H9 (cell line): ENCODE results near the gene KAT2B. TPM values are rescaled to one million over a fixed set of nuclear protein-coding genes. Genes with fewer than 3 reads are reported as not detected.

Experiments
- DNase-seq: peaks from one replicate; pipeline ENCODE4 v3.0.0-alpha.2; 2017
- H2AFZ ChIP-seq: one replicate; pipeline ENCODE4 v1.6.1; 2013; ENCODE audit warnings: mild to moderate bottlenecking, low read length, control low read depth, moderate library complexity
- H2AK5ac ChIP-seq: 2 replicates; pipeline ENCODE4 v1.6.1; 2013; ENCODE audit warnings: low read length, control low read depth, mixed read lengths; ENCODE audit not compliant: insufficient read length
- H2BK120ac ChIP-seq: one replicate; pipeline ENCODE4 v1.6.1; 2013; ENCODE audit warnings: low read depth, mild to moderate bottlenecking, low read length, control low read depth, inconsistent platforms; ENCODE audit not compliant: poor library complexity, severe bottlenecking
- H2BK12ac ChIP-seq: 2 replicates; pipeline ENCODE4 v1.6.1; 2013; ENCODE audit warnings: low read length, control low read depth, mixed read lengths, low read depth; ENCODE audit not compliant: insufficient read length
- H2BK15ac ChIP-seq: 2 replicates; pipeline ENCODE4 v1.6.1; 2013; ENCODE audit warnings: low read depth, low read length, control low read depth
- H2BK20ac ChIP-seq: one replicate; pipeline ENCODE4 v1.6.1; 2013; ENCODE audit warnings: low read depth, mild to moderate bottlenecking, low read length, control low read depth, inconsistent platforms; ENCODE audit not compliant: poor library complexity, severe bottlenecking
- H2BK5ac ChIP-seq: 2 replicates; pipeline ENCODE4 v1.6.1; 2013; ENCODE audit warnings: low read length, control low read depth, mixed read lengths; ENCODE audit not compliant: insufficient read length
- H3K14ac ChIP-seq: 2 replicates; pipeline ENCODE4 v1.6.1; 2013; ENCODE audit warnings: low read length, control low read depth; ENCODE audit not compliant: insufficient read depth
- H3K18ac ChIP-seq: 2 replicates; pipeline ENCODE4 v1.6.1; 2013; ENCODE audit warnings: low read depth, mild to moderate bottlenecking, mixed read lengths, low read length, control low read depth; ENCODE audit not compliant: insufficient read length
- H3K23ac ChIP-seq: 2 replicates; pipeline ENCODE4 v1.6.1; 2013; ENCODE audit warnings: low read length, control low read depth, mixed read lengths, low read depth; ENCODE audit not compliant: insufficient read length
- H3K23me2 ChIP-seq: 2 replicates; pipeline ENCODE4 v1.6.1; 2013; ENCODE audit warnings: low read depth, mild to moderate bottlenecking, mixed read lengths, low read length, control low read depth; ENCODE audit not compliant: insufficient read length, poor library complexity, severe bottlenecking
- H3K27ac ChIP-seq: 2 replicates; pipeline ENCODE4 v1.5.1; 2013; ENCODE audit warnings: low read length, control low read depth, mixed read lengths, low read depth; ENCODE audit not compliant: insufficient read length
- H3K27me3 ChIP-seq: 2 replicates; pipeline ENCODE4 v1.6.1; 2013; ENCODE audit warnings: low read length, control low read depth, inconsistent platforms; ENCODE audit not compliant: insufficient read depth
- H3K4ac ChIP-seq: 2 replicates; pipeline ENCODE4 v1.6.1; 2013; ENCODE audit warnings: low read depth, mild to moderate bottlenecking, control low read depth, inconsistent platforms, low read length, moderate library complexity
- H3K4me1 ChIP-seq: 2 replicates; pipeline ENCODE4 v1.6.1; 2013; ENCODE audit warnings: low read length, control low read depth, inconsistent platforms; ENCODE audit not compliant: insufficient read depth
- H3K4me2 ChIP-seq: 2 replicates; pipeline ENCODE4 v1.6.1; 2013; ENCODE audit warnings: low read length, control low read depth, mixed read lengths; ENCODE audit not compliant: insufficient read length, insufficient read depth
- H3K56ac ChIP-seq: 2 replicates; pipeline ENCODE4 v1.6.1; 2013; ENCODE audit warnings: low read depth, mild to moderate bottlenecking, mixed read lengths, low read length, control low read depth; ENCODE audit not compliant: insufficient read length
- H3K79me1 ChIP-seq: 2 replicates; pipeline ENCODE4 v1.6.1; 2013; ENCODE audit warnings: low read depth, mild to moderate bottlenecking, moderate library complexity, low read length, control low read depth, inconsistent platforms; ENCODE audit not compliant: insufficient read depth, poor library complexity, severe bottlenecking
- H3K79me2 ChIP-seq: 2 replicates; pipeline ENCODE4 v1.6.1; 2013; ENCODE audit warnings: low read length, control low read depth, inconsistent platforms; ENCODE audit not compliant: insufficient read depth
- H3K9ac ChIP-seq: 2 replicates; pipeline ENCODE4 v1.6.1; 2013; ENCODE audit warnings: low read length, control low read depth, mixed read lengths; ENCODE audit not compliant: insufficient read length; ENCODE audit errors: extremely low read depth
- H3K9me3 ChIP-seq: one replicate; pipeline ENCODE4 v1.6.1; 2013; ENCODE audit warnings: low read depth, low read length, inconsistent platforms; ENCODE audit not compliant: control insufficient read depth
- H3T11ph ChIP-seq: one replicate; pipeline ENCODE4 v1.6.1; 2013; ENCODE audit warnings: mild to moderate bottlenecking, low read length, control low read depth, inconsistent platforms
- H4K20me1 ChIP-seq: one replicate; pipeline ENCODE4 v1.6.1; 2013; ENCODE audit not compliant: control insufficient read depth, insufficient read length, insufficient read depth
- H4K5ac ChIP-seq: 2 replicates; pipeline ENCODE4 v1.6.1; 2013; ENCODE audit warnings: low read depth, mild to moderate bottlenecking, mixed read lengths, low read length, control low read depth; ENCODE audit not compliant: insufficient read length
- H4K8ac ChIP-seq: replicated peaks from 2 replicates; pipeline ENCODE4 v1.6.1; 2013; ENCODE audit warnings: low read length, control low read depth, mixed read lengths, low read depth; ENCODE audit not compliant: insufficient read length
- H4K91ac ChIP-seq: 2 replicates; pipeline ENCODE4 v1.6.1; 2013; ENCODE audit warnings: low read depth, mild to moderate bottlenecking, moderate library complexity, mixed read lengths, low read length, control low read depth; ENCODE audit not compliant: insufficient read length
- H3K27ac Mint-ChIP-seq, 3 experiments: 2 replicates in 2 of 3; 3 replicates in 1 of 3; pipeline ENCODE4 v1.8.0; 2020 to 2021; ENCODE audit warnings: mixed read lengths in 3 of 3, mild to moderate bottlenecking in 1 of 3, moderate library complexity in 1 of 3
- H3K27me3 Mint-ChIP-seq: 2 replicates; pipeline ENCODE4 v1.8.0; 2021; ENCODE audit warnings: low read depth, mild to moderate bottlenecking, moderate library complexity, mixed read lengths
- H3K36me3 Mint-ChIP-seq, 3 experiments: 2 replicates in 2 of 3; 3 replicates in 1 of 3; pipeline ENCODE4 v1.8.0; 2020 to 2021; ENCODE audit warnings: low read depth in 3 of 3, mixed read lengths in 3 of 3; ENCODE audit not compliant: insufficient read depth in 1 of 3
- H3K4me1 Mint-ChIP-seq, 2 experiments: 2 replicates each; pipeline ENCODE4 v1.8.0; 2020; ENCODE audit warnings: mixed read lengths in 2 of 2
- H3K4me3 Mint-ChIP-seq, 2 experiments: 2 replicates in 1 of 2; 3 replicates in 1 of 2; pipeline ENCODE4 v1.8.0; 2020 to 2021; ENCODE audit warnings: mild to moderate bottlenecking in 2 of 2, mixed read lengths in 2 of 2, moderate library complexity in 1 of 2
- H3K9me3 Mint-ChIP-seq, 2 experiments: 2 replicates in 1 of 2; 3 replicates in 1 of 2; pipeline ENCODE4 v1.8.0; 2020; ENCODE audit warnings: mild to moderate bottlenecking in 2 of 2, mixed read lengths in 2 of 2, moderate library complexity in 1 of 2
- WGBS: extraction: QIAGEN DNeasy Blood & Tissue Kit; methylation state at CpG from one replicate; pipeline ENCODE4 v1.1.7; 2013; ENCODE audit warnings: missing lambda C conversion rate, low lambda C conversion rate, mixed read lengths; ENCODE audit not compliant: insufficient read length; ENCODE audit errors: extremely low coverage; 5-methylcytosine and 5-hydroxymethylcytosine counted together
- total RNA-seq: library from RNA; stranded (reverse); gene quantifications from 2 replicates; pipeline ENCODE4 v1.2.1, GENCODE V29; 2021
- TF ChIP-seq, protein P1 (sequence below): fragments of 200-600 bp; sonication (generic); conservative IDR thresholded peaks from 3 replicates; pipeline ENCODE4 v1.8.0; 2021; ENCODE audit warnings: antibody characterized with exemption, mild to moderate bottlenecking

Gene KAT2B
- total RNA-seq, 1 experiment from 2014 or later, result 6.3 TPM

DNA sequence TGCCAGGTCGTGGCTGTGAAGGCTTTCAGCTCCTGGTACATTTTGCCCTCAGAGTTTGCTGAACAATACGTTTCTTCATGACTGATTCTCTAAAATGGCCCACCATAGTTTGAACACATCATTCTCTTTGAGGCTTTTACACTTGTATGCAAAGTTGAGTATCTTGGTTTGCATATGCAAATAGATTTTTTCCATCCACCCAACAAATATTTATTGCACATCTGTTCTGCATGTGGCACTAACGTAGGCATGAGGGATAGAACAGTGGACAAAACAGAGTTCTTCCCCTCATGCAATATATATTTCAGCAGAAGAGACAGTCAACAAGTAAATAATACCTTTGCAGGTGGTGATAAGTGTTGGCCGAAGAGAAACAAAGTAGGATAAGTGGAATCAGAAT lies 55.2 kb downstream of the KAT2B start:
- no peak overlapping the region for H2AFZ ChIP-seq

More for the DNA sequence above, 55.2 kb downstream of the KAT2B start:
- H3K9me3 ChIP-seq, result no peaks in the 10 kb centered on the region
- WGBS, result no CpG with 5 or more reads among the region's 4 CpGs
- Mint-ChIP-seq H3K4me1 (peaks cover 0 to 9% of the 10 kb centered on the region in 2 experiments; a peak in 1 of 4 replicates), H3K27ac (no peak overlapping the region), H3K4me3 (no peak overlapping the region), H3K9me3 (peaks cover 1 to 2% of the 10 kb centered on the region in 2 experiments; a peak in 4 of 5 replicates), H3K27me3 (no peaks in the 10 kb centered on the region; the same call in 1 of the 2 replicates), H3K36me3 (peaks cover 0 to 6% (median 1%) of the 10 kb centered on the region in 3 experiments; a peak in 3 of 7 replicates)
- no peaks in the 10 kb centered on the region for H3K27me3 ChIP-seq
- H3T11ph ChIP-seq, result no peak overlapping the region
- H2AK5ac ChIP-seq, result no peak overlapping the region
- no peak overlapping the region for H4K8ac ChIP-seq
- no peak overlapping the region for H3K4ac ChIP-seq
- H3K4me1 ChIP-seq, result no peaks in the 10 kb centered on the region
- H4K5ac ChIP-seq, result no peak overlapping the region
- H3K18ac ChIP-seq, result no peak overlapping the region
- no peak overlapping the region for H3K56ac ChIP-seq
- no peak overlapping the region for H4K91ac ChIP-seq
- no peak overlapping the region for H2BK120ac ChIP-seq
- TF ChIP-seq, protein P1, sequence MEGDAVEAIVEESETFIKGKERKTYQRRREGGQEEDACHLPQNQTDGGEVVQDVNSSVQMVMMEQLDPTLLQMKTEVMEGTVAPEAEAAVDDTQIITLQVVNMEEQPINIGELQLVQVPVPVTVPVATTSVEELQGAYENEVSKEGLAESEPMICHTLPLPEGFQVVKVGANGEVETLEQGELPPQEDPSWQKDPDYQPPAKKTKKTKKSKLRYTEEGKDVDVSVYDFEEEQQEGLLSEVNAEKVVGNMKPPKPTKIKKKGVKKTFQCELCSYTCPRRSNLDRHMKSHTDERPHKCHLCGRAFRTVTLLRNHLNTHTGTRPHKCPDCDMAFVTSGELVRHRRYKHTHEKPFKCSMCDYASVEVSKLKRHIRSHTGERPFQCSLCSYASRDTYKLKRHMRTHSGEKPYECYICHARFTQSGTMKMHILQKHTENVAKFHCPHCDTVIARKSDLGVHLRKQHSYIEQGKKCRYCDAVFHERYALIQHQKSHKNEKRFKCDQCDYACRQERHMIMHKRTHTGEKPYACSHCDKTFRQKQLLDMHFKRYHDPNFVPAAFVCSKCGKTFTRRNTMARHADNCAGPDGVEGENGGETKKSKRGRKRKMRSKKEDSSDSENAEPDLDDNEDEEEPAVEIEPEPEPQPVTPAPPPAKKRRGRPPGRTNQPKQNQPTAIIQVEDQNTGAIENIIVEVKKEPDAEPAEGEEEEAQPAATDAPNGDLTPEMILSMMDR, result no peak
- H2BK15ac ChIP-seq, result no peak overlapping the region
- H3K23ac ChIP-seq, result no peak overlapping the region
- no peaks in the 10 kb centered on the region for H4K20me1 ChIP-seq
- H2BK5ac ChIP-seq, result no peak overlapping the region
- H3K27ac ChIP-seq, result no peak overlapping the region
- no peak overlapping the region for H3K9ac ChIP-seq
- H2BK12ac ChIP-seq, result no peak overlapping the region
- DNase-seq, result no peak
- no peaks in the 10 kb centered on the region for H3K79me2 ChIP-seq
- H3K23me2 ChIP-seq, result no peaks in the 10 kb centered on the region
- no peak overlapping the region for H3K4me2 ChIP-seq
- no peak overlapping the region for H3K14ac ChIP-seq
- H3K79me1 ChIP-seq, result no peaks in the 10 kb centered on the region
- no peak overlapping the region for H2BK20ac ChIP-seq
